ENCODE results near the gene PRKCH. TPM values are rescaled to one million over a fixed set of nuclear protein-coding genes. Genes with fewer than 3 reads are reported as not detected.
"Not testable (repeated sequence)": the region's sequence is repeated elsewhere in the genome, so short reads cannot be mapped to it uniquely, and the experiment has no call there.

The PRKCH gene
- total RNA-seq, 1 donor from 2014 or later = 8.4 TPM

- no peaks in the 10 kb centered on the region for H3K36me3 ChIP-seq (ENCODE audit: control insufficient read depth, insufficient read depth, low read length)
- no peak overlapping the region for H3K4me3 ChIP-seq (ENCODE audit: low read depth, low read length)
- TF ChIP-seq, protein P1, sequence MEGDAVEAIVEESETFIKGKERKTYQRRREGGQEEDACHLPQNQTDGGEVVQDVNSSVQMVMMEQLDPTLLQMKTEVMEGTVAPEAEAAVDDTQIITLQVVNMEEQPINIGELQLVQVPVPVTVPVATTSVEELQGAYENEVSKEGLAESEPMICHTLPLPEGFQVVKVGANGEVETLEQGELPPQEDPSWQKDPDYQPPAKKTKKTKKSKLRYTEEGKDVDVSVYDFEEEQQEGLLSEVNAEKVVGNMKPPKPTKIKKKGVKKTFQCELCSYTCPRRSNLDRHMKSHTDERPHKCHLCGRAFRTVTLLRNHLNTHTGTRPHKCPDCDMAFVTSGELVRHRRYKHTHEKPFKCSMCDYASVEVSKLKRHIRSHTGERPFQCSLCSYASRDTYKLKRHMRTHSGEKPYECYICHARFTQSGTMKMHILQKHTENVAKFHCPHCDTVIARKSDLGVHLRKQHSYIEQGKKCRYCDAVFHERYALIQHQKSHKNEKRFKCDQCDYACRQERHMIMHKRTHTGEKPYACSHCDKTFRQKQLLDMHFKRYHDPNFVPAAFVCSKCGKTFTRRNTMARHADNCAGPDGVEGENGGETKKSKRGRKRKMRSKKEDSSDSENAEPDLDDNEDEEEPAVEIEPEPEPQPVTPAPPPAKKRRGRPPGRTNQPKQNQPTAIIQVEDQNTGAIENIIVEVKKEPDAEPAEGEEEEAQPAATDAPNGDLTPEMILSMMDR (IDR thresholded peaks at IDR 0.05; ENCODE audit: insufficient read depth, low read length, poor library complexity, severe bottlenecking) = peak; percentile 47
- H3K27me3 ChIP-seq (ENCODE audit: control insufficient read depth, insufficient read depth, low read length) = no peaks in the 10 kb centered on the region
- no peak for DNase-seq (ENCODE audit: low read depth)
These were observed 140.5 kb downstream of the PRKCH start for GRCh38 chr14:61461808-61462275.

DNA sequence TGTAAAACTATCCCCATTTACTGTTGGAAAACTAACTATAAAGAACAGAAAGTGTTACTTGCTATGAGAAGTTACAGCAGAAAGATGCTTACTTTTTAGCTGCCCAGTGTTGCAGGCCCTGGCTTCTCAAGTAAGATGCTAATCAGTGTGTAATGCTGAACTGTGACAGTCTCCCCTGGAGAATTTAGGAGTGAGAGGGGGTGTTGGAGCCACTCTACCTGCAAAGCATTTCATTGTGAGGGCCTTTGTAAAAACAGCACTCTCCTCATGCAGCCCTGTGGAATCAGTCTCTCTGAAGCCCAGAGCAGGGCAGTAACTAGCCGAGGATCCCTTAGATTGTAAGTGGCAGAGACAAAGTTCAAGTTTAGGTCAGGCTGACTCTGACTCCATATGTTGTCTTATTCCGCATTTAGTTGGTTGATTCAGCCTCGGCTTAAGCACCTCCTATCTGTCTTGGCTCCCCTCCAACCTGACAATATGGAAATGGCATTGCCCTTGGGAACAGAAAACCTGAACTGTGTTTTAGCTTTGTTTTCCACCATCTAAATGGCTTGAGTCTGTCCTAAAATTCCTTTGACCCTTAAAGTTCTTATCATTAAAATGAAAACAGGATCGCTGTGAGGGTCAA, 141.3 kb downstream of the PRKCH start:
- H3K36me3 ChIP-seq (ENCODE audit: control insufficient read depth, insufficient read depth, low read length) = no peaks in the 10 kb centered on the region
- no peak for DNase-seq (ENCODE audit: low read depth)
- H3K4me3 ChIP-seq (ENCODE audit: low read depth, low read length) = no peak overlapping the region
- no peaks in the 10 kb centered on the region for H3K27me3 ChIP-seq (ENCODE audit: control insufficient read depth, insufficient read depth, low read length)
- TF ChIP-seq, protein P1 (IDR thresholded peaks at IDR 0.05; ENCODE audit: insufficient read depth, low read length, poor library complexity, severe bottlenecking) = no peak

DNA sequence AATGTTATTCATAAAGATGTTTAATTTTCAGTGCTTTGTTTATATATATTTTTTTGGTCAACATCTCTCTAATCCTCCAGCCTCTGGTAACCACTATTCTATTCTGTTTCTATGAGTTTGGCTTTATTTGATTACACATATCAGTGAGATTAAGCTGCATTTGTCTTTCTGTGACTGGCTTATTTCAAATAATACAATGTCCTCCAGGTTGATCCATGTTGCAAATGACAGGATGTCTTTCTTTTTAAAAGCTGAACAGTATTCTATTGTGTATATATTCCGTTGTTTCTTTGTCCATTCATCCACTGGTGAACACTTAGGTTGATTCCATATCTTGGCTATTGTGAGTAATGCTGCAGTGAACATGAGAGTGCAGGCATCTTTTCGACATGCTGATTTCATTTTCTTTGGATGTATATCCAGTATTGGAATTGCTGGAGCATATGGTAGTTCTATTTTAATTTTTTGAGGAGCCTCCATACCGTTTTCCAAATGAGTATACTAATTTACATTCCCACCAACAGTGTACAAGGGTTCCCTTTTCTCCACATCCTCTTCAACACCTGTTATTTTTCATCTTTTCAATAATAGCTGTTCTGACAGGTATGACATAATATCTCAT, 142.4 kb downstream of the PRKCH start:
- Histone ChIP-seq H3K4me3 (ENCODE audit: low read depth, low read length) (no peak overlapping the region), H3K27me3 (ENCODE audit: control insufficient read depth, insufficient read depth, low read length) (no peaks in the 10 kb centered on the region), H3K36me3 (ENCODE audit: control insufficient read depth, insufficient read depth, low read length) (no peaks in the 10 kb centered on the region)
- TF ChIP-seq, protein P1 (IDR thresholded peaks at IDR 0.05; ENCODE audit: insufficient read depth, low read length, poor library complexity, severe bottlenecking) = no peak
- no peak for DNase-seq (ENCODE audit: low read depth)

DNA sequence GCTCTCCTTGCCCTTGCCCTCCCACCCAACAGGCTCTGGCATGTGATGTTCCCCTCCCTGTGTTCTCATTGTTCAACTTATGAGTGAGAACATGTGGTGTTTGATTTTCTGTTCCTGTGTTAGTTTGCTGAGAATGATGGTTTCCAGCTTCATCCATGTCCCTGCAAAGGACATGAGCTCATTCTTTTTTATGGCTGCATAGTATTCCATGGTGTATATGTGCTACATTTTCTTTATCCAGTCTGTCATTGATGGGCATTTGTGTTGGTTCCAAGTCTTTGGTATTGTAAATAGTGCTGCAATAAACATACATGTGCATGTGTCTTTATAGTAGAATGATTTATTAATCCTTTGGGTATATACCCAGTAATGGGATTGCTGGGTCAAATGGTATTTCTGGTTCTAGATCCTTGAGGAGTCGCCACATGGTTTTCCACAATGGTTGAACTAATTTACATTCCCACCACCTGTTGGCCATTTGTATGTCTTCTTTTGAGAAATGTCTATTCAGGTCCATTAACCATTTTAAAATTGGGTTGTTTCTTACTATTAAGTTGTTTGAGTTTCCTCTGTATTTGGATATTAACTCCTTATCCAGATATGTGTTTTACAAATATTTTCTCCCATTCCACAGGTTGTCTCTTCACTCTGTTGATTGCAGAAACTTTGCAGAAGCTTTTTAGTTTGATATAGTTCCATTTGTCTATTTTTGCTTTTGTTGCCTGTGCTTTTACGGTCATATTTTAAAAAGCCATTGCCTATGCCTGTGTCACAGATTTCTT, 143.4 kb downstream of the PRKCH start:
- not testable (repeated sequence) for H3K4me3 ChIP-seq (ENCODE audit: low read depth, low read length); DNase-seq (ENCODE audit: low read depth); H3K36me3 ChIP-seq (ENCODE audit: control insufficient read depth, insufficient read depth, low read length); H3K27me3 ChIP-seq (ENCODE audit: control insufficient read depth, insufficient read depth, low read length)

GRCh38 chr14:61466249-61466904, 145.0 kb downstream of the PRKCH start:
- Histone ChIP-seq H3K4me3 (ENCODE audit: low read depth, low read length) (no peak overlapping the region), H3K36me3 (ENCODE audit: control insufficient read depth, insufficient read depth, low read length) (no peaks in the 10 kb centered on the region), H3K27me3 (ENCODE audit: control insufficient read depth, insufficient read depth, low read length) (no peaks in the 10 kb centered on the region)
- TF ChIP-seq, protein P1 (IDR thresholded peaks at IDR 0.05; ENCODE audit: insufficient read depth, low read length, poor library complexity, severe bottlenecking) = no peak
- peak; percentile 88 for DNase-seq (ENCODE audit: low read depth)

GRCh38 chr14:61466905-61467280, 145.5 kb downstream of the PRKCH start:
- Histone ChIP-seq H3K36me3 (ENCODE audit: control insufficient read depth, insufficient read depth, low read length) (no peaks in the 10 kb centered on the region), H3K4me3 (ENCODE audit: low read depth, low read length) (no peak overlapping the region), H3K27me3 (ENCODE audit: control insufficient read depth, insufficient read depth, low read length) (no peaks in the 10 kb centered on the region)
- TF ChIP-seq, protein P1 (IDR thresholded peaks at IDR 0.05; ENCODE audit: insufficient read depth, low read length, poor library complexity, severe bottlenecking) = no peak
- DNase-seq (ENCODE audit: low read depth) = no peak
